Endothelial cell of umbilical vein (primary cell): ENCODE measurements around the gene CHAF1A.

ENCODE experiments used
- EZH2 ChIP-seq: IDR thresholded peaks from 2 replicates; pipeline ENCODE4 v1.6.1; 2012; ENCODE audit warnings: borderline replicate concordance, low read depth, mild to moderate bottlenecking, moderate library complexity, low read length, inconsistent platforms; ENCODE audit not compliant: severe bottlenecking
- FOS ChIP-seq: IDR thresholded peaks from 2 replicates; pipeline ENCODE4 v1.6.1; 2011; ENCODE audit warnings: mild to moderate bottlenecking, low read length, moderate library complexity, borderline replicate concordance; ENCODE audit not compliant: insufficient read depth
- GATA2 ChIP-seq: IDR thresholded peaks from 2 replicates; pipeline ENCODE4 v1.7.0; 2011; ENCODE audit warnings: low read depth, mild to moderate bottlenecking, moderate library complexity, mixed read lengths, low read length; ENCODE audit not compliant: insufficient read length, insufficient read depth
- JUN ChIP-seq: IDR thresholded peaks from 2 replicates; pipeline ENCODE4 v1.6.1; 2011; ENCODE audit warnings: borderline replicate concordance, low read depth; ENCODE audit not compliant: insufficient read length, insufficient read depth
- MYC ChIP-seq: IDR thresholded peaks from one replicate; pipeline ENCODE4 v1.6.1; 2011; ENCODE audit warnings: mild to moderate bottlenecking, low read depth, low read length
- POLR2A ChIP-seq: IDR thresholded peaks from 2 replicates; pipeline ENCODE4 v1.6.1; 2012; ENCODE audit warnings: low read depth, mild to moderate bottlenecking, control low read depth, low read length
- POLR2AphosphoS5 ChIP-seq: IDR thresholded peaks from 2 replicates; pipeline ENCODE4 v1.6.1; 2012; ENCODE audit warnings: low read depth, mild to moderate bottlenecking, control low read depth, low read length, moderate library complexity; ENCODE audit not compliant: insufficient read depth
- TF ChIP-seq, protein P1 (sequence below), 2 donors: IDR thresholded peaks; 1 replicate in 1 of 2; 2 replicates in 1 of 2; pipeline ENCODE4 v1.5.1; 2011; ENCODE audit warnings: low read length in 2 of 2, mild to moderate bottlenecking in 2 of 2, moderate library complexity in 2 of 2, control low read depth in 1 of 2, inconsistent platforms in 1 of 2, low read depth in 1 of 2; ENCODE audit not compliant: insufficient read depth in 1 of 2; ENCODE audit errors: extremely low read depth in 1 of 2
- TF ChIP-seq, protein P2 (sequence below): IDR thresholded peaks from 2 replicates; pipeline ENCODE4 v1.6.1; 2011; ENCODE audit not compliant: insufficient read depth, insufficient read length

DNA sequence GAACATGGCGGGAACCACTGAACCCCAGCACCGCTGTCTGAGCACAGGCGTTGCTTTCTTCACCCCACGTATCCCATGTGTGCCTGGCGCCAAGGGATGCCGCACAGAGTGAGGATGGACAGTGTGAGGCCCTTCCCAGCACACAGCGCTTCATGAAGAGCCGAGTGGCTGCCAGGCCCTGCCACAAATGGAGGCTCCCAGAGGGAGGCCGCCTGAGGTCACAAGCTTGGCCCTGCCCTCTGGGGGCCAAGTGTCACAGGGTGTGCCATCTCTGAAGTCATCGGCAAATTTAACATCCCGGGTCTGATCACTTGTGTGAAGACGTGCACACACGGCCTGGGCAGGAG is 34.7 kb upstream of the CHAF1A start:
- TF ChIP-seq JUN (no peak), FOS (no peak), POLR2A (no peak), EZH2 (no peak), POLR2AphosphoS5 (no peak), GATA2 (no peak), MYC (no peak)
- TF ChIP-seq, protein P1, sequence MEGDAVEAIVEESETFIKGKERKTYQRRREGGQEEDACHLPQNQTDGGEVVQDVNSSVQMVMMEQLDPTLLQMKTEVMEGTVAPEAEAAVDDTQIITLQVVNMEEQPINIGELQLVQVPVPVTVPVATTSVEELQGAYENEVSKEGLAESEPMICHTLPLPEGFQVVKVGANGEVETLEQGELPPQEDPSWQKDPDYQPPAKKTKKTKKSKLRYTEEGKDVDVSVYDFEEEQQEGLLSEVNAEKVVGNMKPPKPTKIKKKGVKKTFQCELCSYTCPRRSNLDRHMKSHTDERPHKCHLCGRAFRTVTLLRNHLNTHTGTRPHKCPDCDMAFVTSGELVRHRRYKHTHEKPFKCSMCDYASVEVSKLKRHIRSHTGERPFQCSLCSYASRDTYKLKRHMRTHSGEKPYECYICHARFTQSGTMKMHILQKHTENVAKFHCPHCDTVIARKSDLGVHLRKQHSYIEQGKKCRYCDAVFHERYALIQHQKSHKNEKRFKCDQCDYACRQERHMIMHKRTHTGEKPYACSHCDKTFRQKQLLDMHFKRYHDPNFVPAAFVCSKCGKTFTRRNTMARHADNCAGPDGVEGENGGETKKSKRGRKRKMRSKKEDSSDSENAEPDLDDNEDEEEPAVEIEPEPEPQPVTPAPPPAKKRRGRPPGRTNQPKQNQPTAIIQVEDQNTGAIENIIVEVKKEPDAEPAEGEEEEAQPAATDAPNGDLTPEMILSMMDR (IDR thresholded peaks at IDR 0.05; ENCODE audit: extremely low read depth in 1 of 2, insufficient read depth in 1 of 2, low read depth in 1 of 2, low read length in 2 of 2), result no peak
- TF ChIP-seq, protein P2, sequence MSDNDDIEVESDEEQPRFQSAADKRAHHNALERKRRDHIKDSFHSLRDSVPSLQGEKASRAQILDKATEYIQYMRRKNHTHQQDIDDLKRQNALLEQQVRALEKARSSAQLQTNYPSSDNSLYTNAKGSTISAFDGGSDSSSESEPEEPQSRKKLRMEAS, result no peak
